AG09309 (cell line): ENCODE data around the gene KCNF1.

ENCODE experiments used
- DNase-seq: peaks from one replicate; pipeline ENCODE4 v3.0.0-alpha.2; 2010; ENCODE audit warnings: low read depth
- H3K4me3 ChIP-seq: 2 replicates; pipeline ENCODE4 v1.5.1; 2011; ENCODE audit warnings: mild to moderate bottlenecking, low read depth, low read length, moderate library complexity; ENCODE audit not compliant: control insufficient read depth
- CTCF ChIP-seq: IDR thresholded peaks from 2 replicates; pipeline ENCODE4 v1.5.1; 2011; ENCODE audit warnings: mild to moderate bottlenecking, low read depth, low read length, inconsistent platforms; ENCODE audit not compliant: insufficient read depth, control insufficient read depth; ENCODE audit errors: missing control alignments

The KCNF1 gene

GRCh38 chr2:10865841-10866240 lies 45.9 kb upstream of the KCNF1 start:
- no peak for TF ChIP-seq CTCF
- DNase-seq: no peak

DNA sequence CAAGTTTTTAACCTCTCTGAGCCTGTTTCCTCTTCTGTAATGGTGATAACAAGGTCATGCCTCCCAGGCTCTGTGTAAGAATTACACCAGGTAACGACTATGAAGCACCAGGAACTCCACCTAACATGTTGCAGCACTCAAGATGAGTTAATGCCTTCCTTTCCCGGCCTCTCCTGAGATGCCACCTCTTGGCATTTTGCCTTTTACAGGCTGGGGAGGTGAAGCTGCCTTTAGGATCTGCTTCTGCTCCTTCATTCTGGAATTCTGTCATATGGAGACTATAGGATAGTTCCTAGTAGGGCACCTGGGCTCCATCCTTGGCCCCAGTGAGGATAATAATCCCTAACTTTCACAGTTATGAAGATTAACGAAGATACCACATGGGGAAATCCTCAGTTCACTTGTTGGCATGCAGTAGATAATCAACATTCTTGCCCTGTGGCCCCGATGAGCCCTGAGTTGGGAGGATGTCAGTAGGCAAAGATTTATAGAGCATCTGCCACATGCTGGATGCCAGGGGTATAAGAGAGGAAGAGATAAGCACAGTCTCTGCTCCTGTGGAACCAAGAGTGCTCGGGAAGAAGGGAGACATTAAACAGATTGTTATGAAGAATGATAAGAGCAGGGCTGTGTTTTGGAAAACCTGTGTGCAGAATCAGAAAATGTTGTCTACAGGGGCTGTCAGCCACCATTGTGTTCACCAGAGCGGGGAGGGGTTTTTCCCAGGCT lies 43.9 kb upstream of the KCNF1 start:
- no peak for DNase-seq
- TF ChIP-seq CTCF: no peak
- no peak overlapping the region for H3K4me3 ChIP-seq

More at GRCh38 chr2:10865841-10866240, 45.9 kb upstream of the KCNF1 start:
- no peak overlapping the region for H3K4me3 ChIP-seq

DNA sequence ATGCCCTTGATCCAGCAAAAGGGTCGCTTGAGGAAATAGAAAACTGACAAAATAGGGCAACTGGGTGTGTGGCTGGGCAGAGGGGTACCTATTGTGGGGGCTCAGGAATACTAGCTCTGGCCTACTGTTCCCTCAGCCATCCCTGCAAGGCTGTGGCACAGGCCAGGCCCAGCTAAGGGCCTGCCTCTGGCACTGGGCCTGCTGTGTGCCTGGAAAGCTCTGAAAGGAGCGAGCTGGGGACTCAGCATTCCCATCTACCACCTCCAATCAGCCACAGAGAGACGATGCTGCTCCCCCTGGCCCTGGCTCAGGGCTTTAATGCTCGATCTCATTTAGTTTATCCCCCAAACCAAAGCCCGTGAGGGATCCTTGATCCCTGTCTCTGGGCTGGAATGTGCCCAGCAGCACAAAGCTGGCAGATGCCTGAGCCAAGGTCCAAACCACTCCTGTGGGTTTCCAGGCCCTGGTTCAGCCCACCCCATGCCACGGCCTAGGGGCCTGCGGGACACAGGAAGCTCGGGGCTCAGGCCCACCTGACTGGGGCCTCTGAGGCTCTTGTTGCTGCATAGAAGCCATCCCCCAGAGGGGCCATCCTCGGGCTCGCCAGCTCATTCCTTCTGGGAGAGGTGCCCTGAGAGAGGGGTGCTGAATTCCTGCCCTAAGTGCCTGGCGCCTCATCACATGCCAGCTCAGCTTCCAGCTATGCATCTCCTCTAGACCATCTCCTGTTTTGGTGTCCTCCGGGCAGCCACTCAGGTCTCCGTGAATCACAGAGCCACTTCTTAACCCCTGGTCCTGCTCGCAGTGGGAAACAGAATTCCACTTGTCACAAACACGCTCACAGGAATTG lies 43.0 kb upstream of the KCNF1 start:
- no peak overlapping the region for H3K4me3 ChIP-seq
- DNase-seq: no peak
- no peak for TF ChIP-seq CTCF

- H3K4me3 ChIP-seq: no peak overlapping the region
- no peak for TF ChIP-seq CTCF
Measured at GRCh38 chr2:10871978-10872377, 39.8 kb upstream of the KCNF1 start.

GRCh38 chr2:10873171-10873570 lies 38.6 kb upstream of the KCNF1 start:
- no peak for TF ChIP-seq CTCF
- no peak for DNase-seq
- no peak overlapping the region for H3K4me3 ChIP-seq

More at GRCh38 chr2:10871978-10872377, 39.8 kb upstream of the KCNF1 start:
- DNase-seq: no peak

DNA sequence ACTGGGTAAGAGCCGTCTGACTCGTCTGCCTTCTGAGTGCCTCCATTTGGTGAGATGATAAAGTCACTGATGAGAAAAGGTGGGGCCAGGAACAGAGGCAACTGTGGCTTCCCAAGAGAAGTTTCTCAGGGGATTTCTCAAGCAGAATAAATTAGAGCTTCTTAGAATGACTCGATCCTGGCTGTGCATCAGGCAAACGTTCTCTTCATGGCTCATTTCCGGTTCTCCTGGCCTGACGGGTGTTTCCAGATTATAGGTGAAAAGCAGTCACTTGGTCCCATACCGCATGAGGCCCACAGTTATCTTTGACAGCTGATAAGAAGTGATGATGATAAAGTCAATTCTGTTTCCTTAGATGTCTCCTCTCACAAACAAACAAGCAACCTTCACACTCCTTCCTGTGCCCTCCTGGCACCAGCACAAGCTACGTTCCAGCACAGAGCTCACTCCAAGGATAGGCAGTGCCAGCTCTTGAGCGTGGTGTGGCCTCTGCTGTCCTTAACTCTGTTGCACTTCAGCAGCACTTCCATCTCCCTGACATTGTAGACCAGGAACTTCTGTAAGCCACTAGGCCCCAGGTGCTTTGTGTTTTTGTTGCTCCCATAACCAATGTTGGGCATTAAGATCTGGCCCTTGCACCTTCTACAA lies 37.8 kb upstream of the KCNF1 start:
- no peak overlapping the region for H3K4me3 ChIP-seq
- no peak for TF ChIP-seq CTCF
- DNase-seq: no peak
